ENCODE measurements around the gene TDG.

DNA sequence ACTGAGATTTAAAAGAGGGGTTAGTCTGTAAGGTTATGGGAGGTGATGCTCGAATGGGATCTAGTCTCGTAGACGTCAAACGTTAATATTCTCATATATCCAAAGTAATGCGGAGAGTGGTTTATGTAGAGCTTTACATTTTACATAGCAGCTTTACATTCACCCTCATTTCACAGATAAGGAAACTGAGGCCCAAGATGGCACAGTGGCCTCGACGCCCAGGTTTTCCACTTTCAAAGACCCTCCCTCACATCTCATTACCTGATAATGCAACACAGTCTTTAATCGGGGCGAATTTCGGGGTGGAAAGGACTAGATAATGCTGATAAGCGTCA is 450 bp upstream of the TDG start:
- no peak for TF ChIP-seq CTCF (IDR thresholded peaks at IDR 0.05)
- TF ChIP-seq POLR2A (IDR thresholded peaks at IDR 0.05), result no peak
- TF ChIP-seq POLR2AphosphoS5 (IDR thresholded peaks at IDR 0.05), result no peak

All from prostate gland (tissue), 2 donors.